Astrocyte (in vitro differentiated cells and primary cell): Measurements from ENCODE around the gene RIT2.

Source experiments
- EZH2 ChIP-seq: IDR thresholded peaks from 2 replicates; pipeline ENCODE4 v1.6.1; 2012; ENCODE audit warnings: mild to moderate bottlenecking, low read length, inconsistent platforms; ENCODE audit not compliant: insufficient read depth
- TF ChIP-seq, protein P1 (sequence below): IDR thresholded peaks from 2 replicates; pipeline ENCODE4 v1.5.1; 2011; ENCODE audit warnings: low read depth, mild to moderate bottlenecking, inconsistent platforms, low read length, moderate library complexity; ENCODE audit not compliant: insufficient read depth

DNA sequence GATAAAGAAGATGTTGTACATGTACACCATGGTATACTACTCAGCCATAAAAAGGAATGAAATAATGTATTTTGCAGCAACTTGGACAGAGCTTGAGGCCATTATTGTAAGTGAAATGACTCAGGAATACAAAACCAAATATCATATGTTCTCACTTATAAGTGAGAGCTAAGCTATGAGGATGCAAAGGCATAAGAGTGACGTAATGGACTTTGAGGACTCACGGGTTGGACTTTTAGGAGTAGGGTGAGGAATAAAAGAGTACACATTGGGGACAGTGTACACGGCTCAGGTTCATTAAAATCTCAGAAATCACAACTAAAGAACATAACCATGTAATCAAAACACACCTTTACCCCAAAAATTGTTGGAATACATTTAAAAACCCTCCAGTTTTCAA lies 206.4 kb downstream of the RIT2 start:
- TF ChIP-seq, protein P1, sequence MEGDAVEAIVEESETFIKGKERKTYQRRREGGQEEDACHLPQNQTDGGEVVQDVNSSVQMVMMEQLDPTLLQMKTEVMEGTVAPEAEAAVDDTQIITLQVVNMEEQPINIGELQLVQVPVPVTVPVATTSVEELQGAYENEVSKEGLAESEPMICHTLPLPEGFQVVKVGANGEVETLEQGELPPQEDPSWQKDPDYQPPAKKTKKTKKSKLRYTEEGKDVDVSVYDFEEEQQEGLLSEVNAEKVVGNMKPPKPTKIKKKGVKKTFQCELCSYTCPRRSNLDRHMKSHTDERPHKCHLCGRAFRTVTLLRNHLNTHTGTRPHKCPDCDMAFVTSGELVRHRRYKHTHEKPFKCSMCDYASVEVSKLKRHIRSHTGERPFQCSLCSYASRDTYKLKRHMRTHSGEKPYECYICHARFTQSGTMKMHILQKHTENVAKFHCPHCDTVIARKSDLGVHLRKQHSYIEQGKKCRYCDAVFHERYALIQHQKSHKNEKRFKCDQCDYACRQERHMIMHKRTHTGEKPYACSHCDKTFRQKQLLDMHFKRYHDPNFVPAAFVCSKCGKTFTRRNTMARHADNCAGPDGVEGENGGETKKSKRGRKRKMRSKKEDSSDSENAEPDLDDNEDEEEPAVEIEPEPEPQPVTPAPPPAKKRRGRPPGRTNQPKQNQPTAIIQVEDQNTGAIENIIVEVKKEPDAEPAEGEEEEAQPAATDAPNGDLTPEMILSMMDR = no peak
- TF ChIP-seq EZH2 = no peak
